Left ventricle myocardium inferior (tissue), 1 donor: Measurements from ENCODE around the gene GIGYF1. TPM values are rescaled to one million over a fixed set of nuclear protein-coding genes. Genes with fewer than 3 reads are reported as not detected.

ENCODE experiments used
- DNase-seq: peaks from one replicate; pipeline ENCODE4 v3.0.0-alpha.2; 2020
- H3K27ac ChIP-seq: fragments of 200-600 bp; replicated peaks from 2 replicates; pipeline ENCODE4 v1.8.0; 2021
- H3K27me3 ChIP-seq: fragments of 200-600 bp; 2 replicates; pipeline ENCODE4 v1.8.0; 2021; ENCODE audit warnings: low read depth
- H3K36me3 ChIP-seq: fragments of 200-600 bp; 2 replicates; pipeline ENCODE4 v1.8.0; 2021
- H3K4me1 ChIP-seq: fragments of 200-600 bp; 2 replicates; pipeline ENCODE4 v1.8.0; 2021
- H3K4me3 ChIP-seq: fragments of 200-600 bp; 2 replicates; pipeline ENCODE4 v1.8.0; 2021; ENCODE audit warnings: mild to moderate bottlenecking, moderate library complexity
- H3K9me3 ChIP-seq: fragments of 200-600 bp; replicated peaks from 2 replicates; pipeline ENCODE4 v1.8.0; 2021
- CTCF ChIP-seq: fragments of 200-600 bp; IDR thresholded peaks from 2 replicates; pipeline ENCODE4 v1.8.0; 2021; ENCODE audit warnings: antibody characterized with exemption, mild to moderate bottlenecking, borderline replicate concordance
- intact Hi-C: fragments of 100-400 bp; cut with micrococcal nuclease; formaldehyde crosslinking; loops from one replicate; pipeline ENCODE4 v1.11.0; 2022
- total RNA-seq: library from RNA; stranded (reverse); fragmentation: NEBNext Ultra II Directional; extraction: Animal tissue kit (Norgen Biotek cat#: 25700); gene quantifications from one replicate; pipeline ENCODE4 v1.2.1, GENCODE V29; 2021
- donor health status: DM: no; HTN: yes; CAD: no; lungs with severe emphysema.

Gene GIGYF1
- total RNA-seq, 1 donor from 2014 or later: 24.5 TPM

DNA sequence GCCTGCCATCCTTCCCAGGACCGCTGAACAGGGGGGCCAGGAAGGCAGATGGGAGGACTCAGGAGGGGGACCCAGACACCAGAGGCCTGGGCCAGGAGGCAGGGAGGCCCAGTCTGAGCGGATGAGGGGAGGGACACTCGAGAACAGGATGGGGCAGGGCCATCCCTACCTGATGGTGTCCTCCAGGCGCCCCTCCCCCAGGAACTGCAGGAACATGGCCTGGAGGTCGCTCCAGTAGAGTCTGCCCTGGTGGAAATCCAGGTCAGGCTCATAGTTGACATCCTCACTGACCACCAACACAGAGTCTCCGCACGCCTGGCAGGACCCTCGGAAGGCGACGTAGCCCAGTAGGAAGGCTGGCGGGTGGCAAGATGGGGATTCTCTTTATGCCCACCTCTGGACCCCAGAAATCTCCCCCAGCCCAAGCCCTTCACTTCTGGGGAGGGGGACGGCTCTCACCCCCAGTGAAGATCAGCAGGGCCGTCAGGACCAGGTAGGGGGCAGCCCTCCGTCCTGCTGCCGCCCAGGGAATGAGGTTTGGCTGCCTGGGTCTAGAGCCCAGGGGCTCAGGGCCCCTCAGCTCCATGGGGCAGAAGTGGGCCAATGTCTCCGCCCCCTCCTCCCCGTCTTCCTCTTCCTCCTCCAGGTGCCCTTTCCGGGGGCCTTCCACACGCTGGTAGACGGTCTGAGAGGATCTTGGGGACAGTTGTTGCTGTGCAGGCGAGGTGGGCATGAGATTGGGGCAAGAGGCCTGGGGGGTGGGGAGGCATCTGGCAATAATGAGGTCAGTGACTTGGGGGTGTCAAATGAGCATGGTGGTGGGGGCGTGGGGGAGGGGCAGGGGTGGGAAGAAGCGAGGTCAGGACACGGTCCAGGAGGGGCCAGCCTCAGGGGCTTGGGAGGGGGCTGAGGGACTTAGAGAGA is 53.3 kb downstream of the GIGYF1 start:
- Histone ChIP-seq H3K9me3 (no peaks in the 10 kb centered on the region), H3K27me3 (peaks cover 96% of the 10 kb centered on the region), H3K4me3 (no peak overlapping the region), H3K27ac (no peak overlapping the region), H3K36me3 (no peaks in the 10 kb centered on the region), H3K4me1 (no peaks in the 10 kb centered on the region)
- intact Hi-C loops: no loop called here
- DNase-seq: no peak
- no peak for TF ChIP-seq CTCF

DNA sequence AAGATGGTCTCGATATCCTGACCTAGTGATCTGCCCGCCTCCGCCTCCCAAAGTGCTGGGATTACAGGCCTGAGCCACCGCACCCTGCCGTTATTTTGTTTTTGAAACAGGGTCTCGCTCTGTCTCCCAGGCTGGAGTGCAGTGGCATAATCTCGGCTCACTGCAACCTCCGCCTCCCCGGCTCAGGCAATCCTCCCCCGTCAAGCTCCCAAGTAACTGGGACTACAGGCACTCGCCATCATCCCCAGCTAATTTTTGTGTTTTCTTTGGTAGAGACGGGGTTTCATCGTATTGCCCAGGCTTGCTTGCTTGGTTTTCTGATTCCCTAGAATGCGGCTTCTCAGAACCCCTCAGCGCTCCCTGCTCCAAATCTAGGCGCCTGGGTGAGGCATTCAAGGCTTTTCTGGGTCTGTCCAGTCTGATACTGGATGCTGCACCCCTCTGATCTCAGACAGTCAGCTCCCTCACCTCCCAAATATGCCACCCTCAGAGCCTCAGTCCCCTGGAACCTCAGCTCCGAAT is 54.0 kb downstream of the GIGYF1 start:
- Histone ChIP-seq H3K4me1 (no peaks in the 10 kb centered on the region), H3K9me3 (no peaks in the 10 kb centered on the region), H3K27ac (no peak overlapping the region), H3K36me3 (no peaks in the 10 kb centered on the region), H3K27me3 (peaks cover 95% of the 10 kb centered on the region), H3K4me3 (no peak overlapping the region)
- intact Hi-C loops: no loop called here
- no peak for TF ChIP-seq CTCF
- no peak for DNase-seq

DNA sequence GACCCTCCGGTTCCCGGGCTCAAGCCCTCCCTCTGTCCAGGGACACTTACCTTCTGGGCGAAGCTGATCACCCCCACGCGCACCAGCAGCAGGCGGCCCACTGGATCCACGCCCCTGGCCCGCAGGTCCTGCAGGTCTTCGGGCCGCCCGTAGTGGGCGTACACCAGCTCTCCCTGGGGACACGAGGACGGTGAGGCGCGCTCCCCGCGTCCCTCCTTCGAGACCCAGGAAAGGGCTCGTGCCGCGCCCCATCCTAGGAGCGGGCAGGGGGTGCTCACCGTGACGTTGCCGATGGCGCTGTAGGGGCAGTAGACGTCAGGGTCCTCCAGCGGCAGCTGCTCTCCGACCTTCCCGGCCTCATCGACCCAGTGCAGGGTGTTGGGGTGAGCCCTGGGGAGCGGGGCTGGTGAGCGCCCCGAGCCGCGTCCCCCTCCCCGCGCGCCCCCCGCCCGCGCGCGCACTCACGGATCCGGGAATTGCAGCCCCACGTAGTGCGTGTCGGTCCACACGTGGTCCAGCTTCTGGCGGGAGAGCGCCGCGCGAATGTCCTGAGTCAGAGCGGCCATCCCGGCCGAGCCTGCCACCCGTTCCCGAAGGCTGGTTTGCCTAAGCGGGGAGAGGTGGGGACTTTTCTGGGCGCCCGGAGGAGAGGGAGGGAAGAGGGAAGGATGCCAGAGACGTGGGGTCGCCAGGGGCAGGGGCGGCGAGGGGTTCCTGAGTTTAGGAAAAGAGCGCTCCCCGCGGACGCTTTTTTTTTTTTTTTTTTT is 60.9 kb downstream of the GIGYF1 start:
- no peak overlapping the region for H3K27ac ChIP-seq
- DNase-seq: no peak

DNA sequence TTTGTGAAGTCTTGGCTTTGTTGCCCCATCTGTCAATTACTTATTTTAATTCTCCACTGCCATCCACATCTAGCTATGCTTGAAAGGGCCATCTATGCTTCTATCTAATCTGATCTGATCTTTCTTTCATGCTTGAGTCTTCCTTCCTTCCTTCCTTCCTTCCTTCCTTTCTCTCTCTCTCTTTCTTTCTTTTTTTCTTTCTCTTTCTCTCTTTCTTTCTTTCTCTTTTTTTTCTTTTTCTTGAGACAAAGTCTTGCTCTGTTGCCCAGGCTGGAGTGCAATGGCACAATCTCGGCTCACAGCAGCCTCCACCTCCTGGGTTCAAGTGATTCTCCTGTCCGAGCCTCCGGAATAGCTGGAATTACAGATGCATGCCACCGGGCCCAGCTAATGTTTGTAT is 64.0 kb downstream of the GIGYF1 start:
- TF ChIP-seq CTCF: no peak
- H3K4me1 ChIP-seq: peaks cover 17% of the 10 kb centered on the region
- peaks cover 65% of the 10 kb centered on the region for H3K27me3 ChIP-seq
- no peak overlapping the region for H3K27ac ChIP-seq
- no peak for DNase-seq
- no peak overlapping the region for H3K4me3 ChIP-seq
- H3K9me3 ChIP-seq: no peaks in the 10 kb centered on the region
- intact Hi-C loops: no loop called here
- no peaks in the 10 kb centered on the region for H3K36me3 ChIP-seq

More for the DNA sequence above, 60.9 kb downstream of the GIGYF1 start:
- H3K9me3 ChIP-seq: no peaks in the 10 kb centered on the region
- peaks cover 79% of the 10 kb centered on the region for H3K27me3 ChIP-seq
- peaks cover 13% of the 10 kb centered on the region for H3K4me1 ChIP-seq
- peak overlapping the region; percentile 68 for H3K4me3 ChIP-seq
- intact Hi-C loops: no loop called here
- no peaks in the 10 kb centered on the region for H3K36me3 ChIP-seq
- peak; percentile 29 for TF ChIP-seq CTCF

Other genes with a start within 250 kb of the GIGYF1 start
- gene SPACDR, start 230.0 kb downstream of the GIGYF1 start, total RNA-seq: 0.88 TPM
- gene TSC22D4, start 215.0 kb downstream of the GIGYF1 start, total RNA-seq: 47.5 TPM
- gene NYAP1, start 210.3 kb downstream of the GIGYF1 start, total RNA-seq: 0.38 TPM
- gene AGFG2, start 155.0 kb downstream of the GIGYF1 start, total RNA-seq: 26.6 TPM
- gene SAP25, start 120.3 kb downstream of the GIGYF1 start, total RNA-seq: 1.1 TPM
- 26.6 TPM for gene LRCH4, start 108.1 kb downstream of the GIGYF1 start, total RNA-seq
- gene FBXO24, start 107.9 kb downstream of the GIGYF1 start, total RNA-seq: 0.25 TPM
- gene PCOLCE, start 91.9 kb downstream of the GIGYF1 start, total RNA-seq: 40.8 TPM
- 10.2 TPM for gene MOSPD3, start 81.7 kb downstream of the GIGYF1 start, total RNA-seq
- gene TFR2, start 52.7 kb downstream of the GIGYF1 start, total RNA-seq: 0.25 TPM
- gene ACTL6B, start 37.8 kb downstream of the GIGYF1 start, total RNA-seq: not detected
- 98.3 TPM for gene GNB2, start 20.5 kb downstream of the GIGYF1 start, total RNA-seq
- gene POP7, start 11.9 kb upstream of the GIGYF1 start, total RNA-seq: 30.6 TPM
- gene EPO, start 26.2 kb upstream of the GIGYF1 start, total RNA-seq: not detected
- not detected for gene ZAN, start 39.3 kb upstream of the GIGYF1 start, total RNA-seq
- gene EPHB4, start 133.3 kb upstream of the GIGYF1 start, total RNA-seq: 20.3 TPM
- gene SLC12A9, start 158.5 kb upstream of the GIGYF1 start, total RNA-seq: 10.9 TPM
- gene TRIP6, start 173.1 kb upstream of the GIGYF1 start, total RNA-seq: 11.7 TPM
- gene SRRT, start 180.9 kb upstream of the GIGYF1 start, total RNA-seq: 51.3 TPM
- gene UFSP1, start 195.5 kb upstream of the GIGYF1 start, total RNA-seq: 2.4 TPM
- 0.49 TPM for gene ACHE, start 201.6 kb upstream of the GIGYF1 start, total RNA-seq